B cell (primary cell): Measurements from ENCODE around the gene HYAL2. TPM values are rescaled to one million over a fixed set of nuclear protein-coding genes. Genes with fewer than 3 reads are reported as not detected.
A peak's percentile ranks its signal among the peaks of the same experiment; 100 is the strongest.

Source experiments
- ATAC-seq: fragments of 200-7000 bp; cut with Tn5 transposase; one replicate; pipeline ENCODE4 v1.10.0; 2021; ENCODE audit warnings: low read depth, mild to moderate bottlenecking, moderate number of reproducible peaks, moderate library complexity
- CTCF ChIA-PET: fragments of 350-600 bp; sonication (Branson Sonifier 250); formaldehyde crosslinking; loops from one replicate; lab custom pipeline; 2021; ENCODE audit warnings: antibody characterized with exemption, inconsistent platforms; lab: Charles Lee
- POLR2A ChIA-PET: fragments of 350-600 bp; sonication (Branson Sonifier 250); formaldehyde crosslinking; loops from one replicate; lab custom pipeline; 2021; ENCODE audit warnings: antibody characterized with exemption; lab: Charles Lee
- DNase-seq: peaks from one replicate; pipeline ENCODE4 v3.0.0; 2013
- H2AFZ ChIP-seq: 2 replicates; pipeline ENCODE4 v1.6.1; 2012; ENCODE audit warnings: mild to moderate bottlenecking, low read depth, low read length; ENCODE audit not compliant: insufficient read depth, poor library complexity, severe bottlenecking
- H3K27ac ChIP-seq, 2 donors: 1 replicate in 1 of 2; 2 replicates in 1 of 2; pipeline ENCODE4 v1.5.1; 2012 to 2013; ENCODE audit warnings: low read length in 2 of 2, mild to moderate bottlenecking in 2 of 2, moderate library complexity in 1 of 2
- H3K27me3 ChIP-seq, 4 experiments: fragments of 200-600 bp in 1 of 4; sonication (generic) in 1 of 4; replicated peaks in 1 of 4; 1 replicate in 2 of 4; 2 replicates in 2 of 4; pipeline versions ENCODE4 v1.6.1 to v1.7.0; 2013 to 2016; ENCODE audit warnings: low read length in 3 of 4, mild to moderate bottlenecking in 2 of 4, mixed read lengths in 1 of 4, moderate library complexity in 1 of 4; ENCODE audit not compliant: insufficient read depth in 4 of 4, control insufficient read depth in 3 of 4; ENCODE audit errors: control extremely low read depth in 1 of 4
- H3K36me3 ChIP-seq, 2 experiments: replicated peaks in 1 of 2; 1 replicate in 1 of 2; 2 replicates in 1 of 2; pipeline versions ENCODE4 v1.6.1 to v1.7.1; 2013; ENCODE audit warnings: low read length in 1 of 2; ENCODE audit not compliant: insufficient read depth in 2 of 2, control insufficient read depth in 1 of 2; ENCODE audit errors: control extremely low read depth in 1 of 2, extremely low read depth in 1 of 2
- H3K4me1 ChIP-seq, 2 donors: fragments of 200-600 bp in 1 of 2; sonication (generic) in 1 of 2; 1 replicate in 1 of 2; 2 replicates in 1 of 2; pipeline versions ENCODE4 v1.5.1 to v1.6.1; 2013 to 2017; ENCODE audit warnings: low read length in 2 of 2; ENCODE audit not compliant: control insufficient read depth in 2 of 2, insufficient read depth in 2 of 2
- H3K4me2 ChIP-seq: replicated peaks from 2 replicates; pipeline ENCODE3; 2012; ENCODE audit warnings: mild to moderate bottlenecking, low read depth, low read length; ENCODE audit not compliant: poor library complexity, severe bottlenecking
- H3K4me3 ChIP-seq, 5 experiments: fragments of 200-600 bp in 1 of 5; sonication (generic) in 1 of 5; 1 replicate in 3 of 5; 2 replicates in 2 of 5; pipeline versions ENCODE4 v1.5.1 to v1.7.0; 2011 to 2016; ENCODE audit warnings: low read length in 4 of 5, mild to moderate bottlenecking in 4 of 5, low read depth in 2 of 5, control low read depth in 1 of 5, moderate library complexity in 1 of 5; ENCODE audit not compliant: insufficient read depth in 1 of 5; ENCODE audit errors: control extremely low read depth in 1 of 5, extremely low read depth in 1 of 5
- H3K79me2 ChIP-seq: fragments of 200-600 bp; sonication (generic); one replicate; pipeline ENCODE4 v1.6.0; 2016; ENCODE audit warnings: low read length; ENCODE audit not compliant: control insufficient read depth, insufficient read depth
- H3K9ac ChIP-seq: fragments of 200-600 bp; sonication (generic); 2 replicates; pipeline ENCODE4 v1.6.1; 2017; ENCODE audit warnings: mild to moderate bottlenecking, low read length, moderate library complexity
- H3K9me3 ChIP-seq, 3 donors: one replicate each; pipeline versions ENCODE4 v1.6.1 to v1.7.1; 2013; ENCODE audit warnings: low read length in 2 of 3; ENCODE audit not compliant: control insufficient read depth in 2 of 3, insufficient read depth in 1 of 3; ENCODE audit errors: control extremely low read depth in 1 of 3
- H4K20me1 ChIP-seq: 2 replicates; pipeline ENCODE4 v1.6.0; 2012; ENCODE audit warnings: mild to moderate bottlenecking, low read length; ENCODE audit not compliant: insufficient read depth, control insufficient read depth, poor library complexity, severe bottlenecking
- H3K27ac Mint-ChIP-seq: one replicate; pipeline ENCODE4 v1.8.0; 2021; ENCODE audit warnings: mixed read lengths
- H3K27me3 Mint-ChIP-seq: one replicate; pipeline ENCODE4 v1.8.0; 2021; ENCODE audit warnings: mixed read lengths
- H3K4me1 Mint-ChIP-seq: one replicate; pipeline ENCODE4 v1.8.0; 2021; ENCODE audit warnings: mixed read lengths
- H3K4me3 Mint-ChIP-seq: one replicate; pipeline ENCODE4 v1.8.0; 2021; ENCODE audit warnings: mixed read lengths
- H3K9me3 Mint-ChIP-seq: one replicate; pipeline ENCODE4 v1.8.0; 2022; ENCODE audit warnings: mixed read lengths; ENCODE audit not compliant: insufficient read depth
- CTCF ChIP-seq: fragments of 200-600 bp; IDR thresholded peaks from one replicate; pipeline ENCODE4 v1.8.0; 2022; ENCODE audit warnings: antibody characterized with exemption, mild to moderate bottlenecking
- EZH2 ChIP-seq: IDR thresholded peaks from 2 replicates; pipeline ENCODE4 v1.6.1; 2012; ENCODE audit warnings: borderline replicate concordance, low read depth, mild to moderate bottlenecking, moderate library complexity, low read length; ENCODE audit not compliant: insufficient read depth, poor library complexity, severe bottlenecking
- WGBS: methylation state at CpG from one replicate; pipeline ENCODE4 v1.1.5; 2013; ENCODE audit warnings: missing lambda C conversion rate; ENCODE audit not compliant: insufficient coverage; 5-methylcytosine and 5-hydroxymethylcytosine counted together
- intact Hi-C: fragments of 100-400 bp; cut with micrococcal nuclease; formaldehyde crosslinking; loops from one replicate; pipeline ENCODE4 v1.10.0; 2022
- polyA plus RNA-seq: library from polyadenylated mRNA; depleted of rRNA; stranded (reverse); fragments of >200 nt; gene quantifications from 2 replicates; pipeline ENCODE4 v1.2.3, GENCODE V29; 2012
- total RNA-seq, 2 donors: library from RNA; stranded (reverse); fragments of 120-200 nt in 1 of 2; gene quantifications; 1 replicate in 1 of 2; 2 replicates in 1 of 2; pipeline versions ENCODE4 v1.2.3 to v1.2.4, GENCODE V29; 2013 to 2022

Gene HYAL2
- total and polyA plus RNA-seq, 2 donors (not counting 1 experiment from before 2014, with no cell fraction given) = 4.2 to 5.1 TPM

DNA sequence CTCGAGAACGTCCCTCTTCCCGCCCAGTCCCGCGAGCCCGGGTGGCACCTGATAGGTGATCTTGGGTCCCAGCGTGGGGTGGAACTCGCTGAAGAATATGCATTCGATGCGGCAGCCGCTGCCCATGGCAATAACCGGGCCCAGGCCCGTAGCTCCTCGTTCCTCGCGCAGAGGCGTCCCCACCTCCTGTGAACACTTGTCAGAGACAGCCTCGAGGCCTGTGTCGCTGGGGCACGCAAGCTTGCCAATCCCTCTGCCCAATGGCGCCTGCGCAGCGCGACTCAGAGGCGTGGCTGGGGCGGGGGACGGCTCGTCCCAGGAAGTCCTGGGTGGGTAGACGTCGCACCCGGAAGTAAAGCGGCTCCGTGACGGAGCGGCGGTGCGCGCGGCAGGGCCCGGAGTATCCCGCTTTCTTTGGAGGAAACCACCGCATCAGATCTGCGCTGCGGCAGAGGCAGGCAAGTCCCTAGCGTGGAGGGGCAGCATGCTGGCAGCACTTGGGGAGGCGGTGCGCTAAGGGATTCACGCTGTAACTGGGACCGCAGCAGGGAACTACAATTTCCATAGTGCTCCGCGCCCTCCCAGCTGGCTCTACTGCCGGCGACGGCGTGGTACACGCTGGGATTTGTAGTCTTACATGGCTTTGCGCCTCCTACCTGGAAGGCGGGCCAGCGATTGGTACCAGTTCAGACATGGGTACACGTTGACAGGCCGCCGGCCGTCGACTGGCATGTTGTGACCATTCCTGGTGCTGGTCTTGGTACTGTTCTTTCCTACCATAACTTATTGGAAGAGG is 28.2 kb upstream of the HYAL2 start, which contains the start of the genes CYB561D2 and NPRL2:
Gene CYB561D2 (plus strand): TSS at position 336 of the 796 bp plus-strand sequence. CDS start 572 bp downstream, outside the sequence.
Gene NPRL2 (minus strand): TSS at position 249 of the 796 bp plus-strand sequence. CDS start 123 bp downstream, at position 126.
- Mint-ChIP-seq H3K4me3 (peak within 1 kb of the TSS; percentile 99), H3K4me1 (peaks cover 52% of the 10 kb centered on the region), H3K27ac (peak within 1 kb of the TSS; percentile 100), H3K27me3 (no peaks in the 10 kb centered on the region), H3K9me3 (no peaks in the 10 kb centered on the region)
- intact Hi-C loops = loop anchor here (1.0 to 2.0 kb wide), 5 partner anchors 9 to 58 kb away; partner anchors contain the start of genes IFRD2, TMEM115 and TUSC2
- peak within 1 kb of the TSS; percentile 99 for H3K9ac ChIP-seq
- peak within 1 kb of the TSS; percentile 85 to 93 for H3K27ac ChIP-seq
- no peaks in the 10 kb centered on the region for H3K27me3 ChIP-seq
- ATAC-seq (peak; percentile 87), DNase-seq (peak; percentile 98)
- WGBS = under 1% methylated on average over 64 of the region's 64 CpGs
- peaks cover 25 to 41% of the 10 kb centered on the region in 2 donors for H3K4me1 ChIP-seq
- H2AFZ ChIP-seq = peak within 1 kb of the TSS; percentile 94
- H3K4me3 ChIP-seq = peak within 1 kb of the TSS; percentile 71 to 98 (median 91)
- H3K4me2 ChIP-seq = peak within 1 kb of the TSS; percentile 99
- H3K79me2 ChIP-seq = peaks cover 67% of the 10 kb centered on the region
- no peaks in the 10 kb centered on the region for H3K9me3 ChIP-seq
- H3K36me3 ChIP-seq = peaks cover 1 to 53% of the 10 kb centered on the region in 2 experiments
- POLR2A ChIA-PET = interaction anchor here (0.6 to 7.4 kb wide), 9 partner anchors 9 to 997 kb away, joined by 4 to 96 read pairs (median 9); partner anchors contain the start of genes C3orf18, HEMK1, HYAL3 and NAA80
- H4K20me1 ChIP-seq = peaks cover 62% of the 10 kb centered on the region
- CTCF ChIA-PET = interaction anchor here (0.7 to 5.3 kb wide), 14 partner anchors 10 to 302 kb away, joined by 3 to 104 read pairs (median 3); partner anchors contain the start of genes HEMK1, HYAL3, NAA80 and RASSF1
- no peak for TF ChIP-seq CTCF

DNA sequence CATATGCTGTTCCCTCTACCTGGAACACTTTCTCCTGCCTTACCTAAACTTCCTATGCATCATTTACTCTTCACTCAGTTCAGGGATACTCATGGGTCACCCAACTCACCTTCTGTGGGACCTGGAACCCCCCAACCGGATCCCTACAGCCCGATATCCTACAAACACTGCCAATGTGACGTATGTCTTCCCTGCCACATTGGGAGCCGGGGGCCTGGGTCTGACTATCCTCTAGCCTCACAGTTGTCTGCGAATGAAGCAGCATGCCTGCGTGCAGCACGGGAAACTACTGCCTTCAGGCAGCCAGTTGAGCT is 27.6 kb upstream of the HYAL2 start:
- peak overlapping the region; percentile 99 for H3K4me3 Mint-ChIP-seq
- no peaks in the 10 kb centered on the region for H3K9me3 ChIP-seq
- intact Hi-C loops = loop anchor here (1.0 to 2.0 kb wide), 3 partner anchors 13 to 22 kb away; partner anchors contain the start of gene TUSC2
- peaks cover 52% of the 10 kb centered on the region for H3K4me1 Mint-ChIP-seq
- H3K9me3 Mint-ChIP-seq = no peaks in the 10 kb centered on the region
- no peaks in the 10 kb centered on the region for H3K27me3 Mint-ChIP-seq
- peaks cover 31 to 47% of the 10 kb centered on the region in 2 donors for H3K4me1 ChIP-seq
- peak overlapping the region; percentile 94 for H2AFZ ChIP-seq
- peaks cover 62% of the 10 kb centered on the region for H3K79me2 ChIP-seq
- POLR2A ChIA-PET = interaction anchor here (1.3 to 7.4 kb wide), 8 partner anchors 9 to 219 kb away, joined by 4 to 96 read pairs (median 9); partner anchors contain the start of genes C3orf18, HEMK1, HYAL3 and NAA80
- 15% methylated on average over 7 of the region's 7 CpGs for WGBS
- CTCF ChIA-PET = interaction anchor here (0.7 to 5.3 kb wide), 12 partner anchors 10 to 303 kb away, joined by 3 to 104 read pairs (median 4); partner anchors contain the start of genes HEMK1, HYAL3, NAA80 and RASSF1
- H4K20me1 ChIP-seq = peaks cover 57% of the 10 kb centered on the region
- peak overlapping the region; percentile 100 for H3K27ac Mint-ChIP-seq
- peak overlapping the region; percentile 99 for H3K9ac ChIP-seq
- no peak for ATAC-seq
- H3K36me3 ChIP-seq = peaks cover 0 to 48% of the 10 kb centered on the region in 2 experiments
- H3K27ac ChIP-seq = peak overlapping the region; percentile 85 to 93
- peak overlapping the region; percentile 99 for H3K4me2 ChIP-seq
- no peak for DNase-seq
- peak overlapping the region; percentile 71 to 98 (median 91) for H3K4me3 ChIP-seq
- TF ChIP-seq CTCF (no peak), EZH2 (no peak)
- no peaks in the 10 kb centered on the region for H3K27me3 ChIP-seq
